ENCODE measurements around the gene RFTN1.

DNA sequence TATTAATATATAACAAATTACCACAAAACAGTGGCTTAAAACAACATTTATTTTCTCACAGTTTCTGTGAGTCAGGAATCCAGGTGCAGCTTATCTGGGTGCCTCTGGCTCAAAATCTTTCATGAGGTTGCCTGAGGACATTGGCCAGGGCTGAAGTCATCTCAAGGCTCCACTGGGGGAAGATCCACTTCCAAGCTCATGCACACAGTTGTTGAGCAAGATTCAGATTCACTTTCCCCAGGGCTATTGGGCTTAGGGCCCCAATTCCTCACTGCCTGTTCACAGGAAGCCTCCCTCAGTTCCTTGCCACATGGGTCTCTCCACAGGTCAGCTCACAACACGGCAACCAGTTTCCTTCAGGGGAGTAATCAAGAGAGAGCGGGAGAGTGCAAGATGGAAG, 35.0 kb downstream of the RFTN1 start:
- TF ChIP-seq EHMT2 (IDR thresholded peaks at IDR 0.05; ENCODE audit: low read depth) (no peak), RFX5 (IDR thresholded peaks at IDR 0.05) (no peak), MAZ (IDR thresholded peaks at IDR 0.05; ENCODE audit: borderline replicate concordance, low read depth, low read length) (no peak), POLR2A (IDR thresholded peaks at IDR 0.05; ENCODE audit: low read length) (no peak), SMC3 (IDR thresholded peaks at IDR 0.05) (no peak), PHF8 (IDR thresholded peaks at IDR 0.05; ENCODE audit: borderline replicate concordance, low read depth) (no peak), RNF2 (IDR thresholded peaks at IDR 0.05; ENCODE audit: borderline replicate concordance, low read depth) (no peak), HOXA7 (CRISPR knock-in tag; IDR thresholded peaks at IDR 0.05) (no peak), JUNB (IDR thresholded peaks at IDR 0.05) (no peak), SREBF2 (IDR thresholded peaks at IDR 0.05) (no peak), CHD2 (IDR thresholded peaks at IDR 0.05; ENCODE audit: low read length, partially characterized antibody) (no peak)
- TF ChIP-seq, protein P1, sequence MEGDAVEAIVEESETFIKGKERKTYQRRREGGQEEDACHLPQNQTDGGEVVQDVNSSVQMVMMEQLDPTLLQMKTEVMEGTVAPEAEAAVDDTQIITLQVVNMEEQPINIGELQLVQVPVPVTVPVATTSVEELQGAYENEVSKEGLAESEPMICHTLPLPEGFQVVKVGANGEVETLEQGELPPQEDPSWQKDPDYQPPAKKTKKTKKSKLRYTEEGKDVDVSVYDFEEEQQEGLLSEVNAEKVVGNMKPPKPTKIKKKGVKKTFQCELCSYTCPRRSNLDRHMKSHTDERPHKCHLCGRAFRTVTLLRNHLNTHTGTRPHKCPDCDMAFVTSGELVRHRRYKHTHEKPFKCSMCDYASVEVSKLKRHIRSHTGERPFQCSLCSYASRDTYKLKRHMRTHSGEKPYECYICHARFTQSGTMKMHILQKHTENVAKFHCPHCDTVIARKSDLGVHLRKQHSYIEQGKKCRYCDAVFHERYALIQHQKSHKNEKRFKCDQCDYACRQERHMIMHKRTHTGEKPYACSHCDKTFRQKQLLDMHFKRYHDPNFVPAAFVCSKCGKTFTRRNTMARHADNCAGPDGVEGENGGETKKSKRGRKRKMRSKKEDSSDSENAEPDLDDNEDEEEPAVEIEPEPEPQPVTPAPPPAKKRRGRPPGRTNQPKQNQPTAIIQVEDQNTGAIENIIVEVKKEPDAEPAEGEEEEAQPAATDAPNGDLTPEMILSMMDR (IDR thresholded peaks at IDR 0.05): no peak
- TF ChIP-seq, protein P2, sequence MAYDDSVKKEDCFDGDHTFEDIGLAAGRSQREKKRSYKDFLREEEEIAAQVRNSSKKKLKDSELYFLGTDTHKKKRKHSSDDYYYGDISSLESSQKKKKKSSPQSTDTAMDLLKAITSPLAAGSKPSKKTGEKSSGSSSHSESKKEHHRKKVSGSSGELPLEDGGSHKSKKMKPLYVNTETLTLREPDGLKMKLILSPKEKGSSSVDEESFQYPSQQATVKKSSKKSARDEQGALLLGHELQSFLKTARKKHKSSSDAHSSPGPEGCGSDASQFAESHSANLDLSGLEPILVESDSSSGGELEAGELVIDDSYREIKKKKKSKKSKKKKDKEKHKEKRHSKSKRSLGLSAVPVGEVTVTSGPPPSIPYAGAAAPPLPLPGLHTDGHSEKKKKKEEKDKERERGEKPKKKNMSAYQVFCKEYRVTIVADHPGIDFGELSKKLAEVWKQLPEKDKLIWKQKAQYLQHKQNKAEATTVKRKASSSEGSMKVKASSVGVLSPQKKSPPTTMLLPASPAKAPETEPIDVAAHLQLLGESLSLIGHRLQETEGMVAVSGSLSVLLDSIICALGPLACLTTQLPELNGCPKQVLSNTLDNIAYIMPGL (CRISPR knock-in tag; IDR thresholded peaks at IDR 0.05; ENCODE audit: borderline replicate concordance): no peak
- TF ChIP-seq, protein P3, sequence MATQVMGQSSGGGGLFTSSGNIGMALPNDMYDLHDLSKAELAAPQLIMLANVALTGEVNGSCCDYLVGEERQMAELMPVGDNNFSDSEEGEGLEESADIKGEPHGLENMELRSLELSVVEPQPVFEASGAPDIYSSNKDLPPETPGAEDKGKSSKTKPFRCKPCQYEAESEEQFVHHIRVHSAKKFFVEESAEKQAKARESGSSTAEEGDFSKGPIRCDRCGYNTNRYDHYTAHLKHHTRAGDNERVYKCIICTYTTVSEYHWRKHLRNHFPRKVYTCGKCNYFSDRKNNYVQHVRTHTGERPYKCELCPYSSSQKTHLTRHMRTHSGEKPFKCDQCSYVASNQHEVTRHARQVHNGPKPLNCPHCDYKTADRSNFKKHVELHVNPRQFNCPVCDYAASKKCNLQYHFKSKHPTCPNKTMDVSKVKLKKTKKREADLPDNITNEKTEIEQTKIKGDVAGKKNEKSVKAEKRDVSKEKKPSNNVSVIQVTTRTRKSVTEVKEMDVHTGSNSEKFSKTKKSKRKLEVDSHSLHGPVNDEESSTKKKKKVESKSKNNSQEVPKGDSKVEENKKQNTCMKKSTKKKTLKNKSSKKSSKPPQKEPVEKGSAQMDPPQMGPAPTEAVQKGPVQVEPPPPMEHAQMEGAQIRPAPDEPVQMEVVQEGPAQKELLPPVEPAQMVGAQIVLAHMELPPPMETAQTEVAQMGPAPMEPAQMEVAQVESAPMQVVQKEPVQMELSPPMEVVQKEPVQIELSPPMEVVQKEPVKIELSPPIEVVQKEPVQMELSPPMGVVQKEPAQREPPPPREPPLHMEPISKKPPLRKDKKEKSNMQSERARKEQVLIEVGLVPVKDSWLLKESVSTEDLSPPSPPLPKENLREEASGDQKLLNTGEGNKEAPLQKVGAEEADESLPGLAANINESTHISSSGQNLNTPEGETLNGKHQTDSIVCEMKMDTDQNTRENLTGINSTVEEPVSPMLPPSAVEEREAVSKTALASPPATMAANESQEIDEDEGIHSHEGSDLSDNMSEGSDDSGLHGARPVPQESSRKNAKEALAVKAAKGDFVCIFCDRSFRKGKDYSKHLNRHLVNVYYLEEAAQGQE (IDR thresholded peaks at IDR 0.05): no peak
